NCI-H446 treated with DMSO at 0.1 percent for 48 hours (cell line): ENCODE results near the gene IZUMO1R.
"Not testable (repeated sequence)": the region's sequence is repeated elsewhere in the genome, so short reads cannot be mapped to it uniquely, and the experiment has no call there.

ENCODE experiments used
- DNase-seq: peaks from one replicate; lab custom pipeline; 2025; lab: John Stamatoyannopoulos, UW

The IZUMO1R gene

DNA sequence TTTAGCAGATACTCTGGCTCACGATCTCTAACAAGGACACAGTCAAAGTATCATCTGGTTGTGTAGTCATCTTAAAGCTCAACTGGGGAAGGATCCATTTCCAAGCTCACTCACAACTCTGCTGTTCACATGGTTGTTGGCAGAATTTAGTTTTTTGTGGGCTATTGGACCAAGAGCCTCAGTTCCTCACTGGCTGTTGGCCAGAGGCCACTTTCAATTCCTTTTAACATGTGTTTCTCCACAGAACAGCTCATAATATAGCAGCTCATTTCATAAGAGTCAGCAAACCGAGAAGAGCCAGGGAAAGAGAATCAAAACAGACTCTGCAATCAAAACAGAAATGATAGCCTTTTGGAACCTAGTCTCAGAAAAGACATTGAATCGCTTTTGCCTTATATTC lies 22.6 kb downstream of the IZUMO1R start:
- DNase-seq, result no peak

DNA sequence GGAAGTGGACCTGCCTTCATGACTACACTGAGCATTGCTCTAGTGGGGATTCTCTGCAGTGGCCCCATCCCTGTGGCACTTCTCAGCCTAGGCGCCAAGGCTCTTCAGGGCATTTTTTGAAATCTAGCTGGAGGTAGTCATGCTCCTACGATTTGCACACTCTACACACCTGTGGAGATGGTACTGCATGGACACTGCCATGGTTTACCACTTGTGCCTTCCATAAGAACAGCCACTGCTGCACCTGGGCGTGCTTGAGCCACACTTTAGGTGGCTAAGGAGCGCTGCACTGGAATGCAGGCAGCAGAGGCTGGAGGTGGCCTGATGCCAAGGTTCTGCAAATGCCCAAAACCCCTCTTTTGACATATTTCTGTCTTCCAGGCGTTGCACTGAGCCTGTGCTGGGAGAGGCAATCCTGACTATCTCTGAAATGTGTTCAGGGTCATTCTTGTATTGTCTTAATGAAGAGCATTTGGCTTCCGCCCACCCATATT lies 24.3 kb downstream of the IZUMO1R start:
- no peak for DNase-seq

DNA sequence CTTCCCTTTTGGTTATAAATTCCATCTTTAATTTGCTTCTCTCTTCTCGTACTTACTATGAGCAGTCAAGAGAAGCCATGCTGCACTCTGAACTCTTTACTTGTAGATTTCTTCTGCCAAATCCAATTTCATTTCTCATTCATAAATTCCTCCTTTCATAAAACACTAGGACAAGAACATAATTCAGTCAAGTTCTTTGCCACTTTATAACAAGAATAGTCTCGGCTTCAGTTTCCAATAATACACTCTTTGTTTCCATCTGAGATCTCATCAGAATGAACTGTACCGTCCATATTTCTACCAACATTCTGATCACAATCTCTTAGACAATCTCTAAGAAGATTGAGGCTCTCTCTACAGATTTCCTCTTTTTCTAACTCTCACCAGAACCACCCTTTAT lies 25.1 kb downstream of the IZUMO1R start:
- DNase-seq, result no peak

DNA sequence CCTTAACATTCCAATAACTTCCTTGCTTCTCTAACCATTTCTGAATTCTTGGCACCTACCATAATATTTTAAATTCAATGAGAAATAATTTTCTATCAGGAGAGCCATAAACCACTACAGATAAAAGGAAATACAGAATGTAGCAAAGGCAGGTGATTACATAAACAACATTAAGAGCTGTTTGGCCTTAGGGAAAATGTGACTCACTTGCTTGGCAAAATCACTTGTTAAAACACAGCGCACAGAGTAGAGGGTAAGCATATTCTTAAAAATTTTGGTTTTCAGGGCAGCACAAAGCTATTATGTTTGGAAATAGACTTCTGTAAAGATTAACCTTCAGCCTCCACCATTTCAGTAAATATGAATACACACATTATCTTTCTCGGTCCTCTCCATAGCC lies 26.4 kb downstream of the IZUMO1R start:
- DNase-seq, result no peak

DNA sequence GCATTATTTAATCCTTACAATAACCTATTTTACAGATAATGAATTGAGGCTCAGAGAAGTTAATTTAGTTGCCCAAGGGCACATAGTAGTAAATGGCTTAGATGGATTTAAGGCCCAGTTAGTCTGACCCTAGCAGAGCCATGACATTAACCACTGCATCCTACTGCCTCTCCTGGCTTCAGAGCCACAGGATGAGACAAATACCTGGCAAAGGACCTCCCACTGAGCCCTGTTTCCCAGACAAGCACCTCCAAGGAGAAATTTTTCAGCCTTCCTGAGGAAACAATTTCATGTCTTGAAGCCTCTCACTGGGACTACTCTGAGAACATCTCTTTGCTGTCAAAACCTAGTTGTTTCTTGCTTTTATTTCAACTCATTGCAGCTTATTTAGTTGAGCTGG lies 28.4 kb downstream of the IZUMO1R start:
- no peak for DNase-seq

DNA sequence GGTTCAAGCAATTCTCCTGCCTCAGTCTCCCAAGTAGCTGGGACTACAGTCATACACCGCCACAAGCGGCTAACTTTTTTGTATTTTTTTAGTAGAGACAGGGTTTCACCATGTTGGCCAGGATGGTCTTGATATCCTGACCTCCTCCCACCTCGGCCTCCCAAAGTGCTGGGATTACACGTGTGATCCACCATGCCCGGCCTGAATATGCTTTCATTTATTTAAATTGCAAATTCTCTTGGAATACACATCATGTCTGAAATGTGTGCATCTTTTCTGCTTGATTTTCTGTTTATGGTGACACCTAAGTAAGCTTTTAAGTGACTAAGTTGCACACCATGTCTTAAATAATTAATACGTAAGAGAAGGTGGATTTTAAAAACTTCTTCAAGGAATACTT lies 31.7 kb downstream of the IZUMO1R start:
- DNase-seq, result no peak

DNA sequence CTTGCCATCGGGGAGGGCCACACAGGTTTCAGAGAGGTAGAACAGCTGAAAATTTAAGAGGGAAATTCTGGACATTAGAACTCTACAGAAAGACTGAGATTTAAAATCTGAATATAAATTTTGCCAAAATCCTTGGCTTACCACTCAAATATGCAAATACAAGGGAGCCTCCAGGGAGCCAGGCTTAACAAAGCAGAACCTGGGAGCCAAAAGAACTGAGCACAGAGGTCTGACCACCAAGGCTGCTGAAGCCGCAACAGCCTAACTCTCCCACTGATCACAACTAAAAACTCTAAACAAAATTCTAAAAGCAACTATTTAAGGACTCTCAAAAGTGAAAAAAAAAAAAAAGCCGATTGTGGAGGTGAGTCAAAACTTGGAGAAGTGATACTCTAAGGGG lies 34.3 kb downstream of the IZUMO1R start:
- DNase-seq, result no peak

DNA sequence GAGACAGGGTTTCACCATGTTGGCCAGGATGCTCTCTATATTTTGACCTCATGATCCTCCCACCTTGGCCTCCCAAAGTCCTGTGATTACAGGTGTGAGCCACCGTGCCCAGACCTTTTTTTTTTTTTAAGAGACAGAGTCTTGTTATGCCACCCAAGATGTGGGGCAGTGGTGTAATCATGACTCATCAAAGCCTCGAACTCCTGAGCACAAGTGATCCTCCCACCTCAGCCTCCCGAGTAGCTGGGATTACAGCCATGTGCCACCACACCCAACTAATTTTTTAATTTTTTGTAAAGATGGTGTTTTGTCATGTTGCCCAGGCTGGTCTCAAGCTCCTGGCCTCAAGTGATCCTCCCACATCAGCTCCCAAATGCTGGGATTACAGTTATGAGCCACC lies 37.9 kb downstream of the IZUMO1R start:
- no peak for DNase-seq

DNA sequence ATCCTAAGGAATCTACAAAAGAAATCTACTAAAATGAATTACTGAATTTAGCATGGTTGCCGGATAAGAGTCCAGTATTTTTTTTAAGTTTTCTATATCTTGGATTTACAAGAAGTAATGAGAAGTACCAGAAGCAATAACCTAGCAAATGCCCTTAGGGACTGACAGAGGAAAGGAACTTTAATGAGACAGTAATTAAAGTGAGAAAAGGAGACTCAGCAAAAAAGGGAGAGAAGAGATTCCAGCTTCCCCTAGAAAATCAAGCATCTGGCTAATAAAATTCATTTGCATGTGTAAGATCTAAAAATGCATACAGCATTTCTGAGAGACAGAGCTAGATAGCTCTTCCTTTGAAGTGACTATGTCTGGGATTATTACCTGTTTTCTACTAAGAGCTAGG lies 39.1 kb downstream of the IZUMO1R start:
- no peak for DNase-seq

DNA sequence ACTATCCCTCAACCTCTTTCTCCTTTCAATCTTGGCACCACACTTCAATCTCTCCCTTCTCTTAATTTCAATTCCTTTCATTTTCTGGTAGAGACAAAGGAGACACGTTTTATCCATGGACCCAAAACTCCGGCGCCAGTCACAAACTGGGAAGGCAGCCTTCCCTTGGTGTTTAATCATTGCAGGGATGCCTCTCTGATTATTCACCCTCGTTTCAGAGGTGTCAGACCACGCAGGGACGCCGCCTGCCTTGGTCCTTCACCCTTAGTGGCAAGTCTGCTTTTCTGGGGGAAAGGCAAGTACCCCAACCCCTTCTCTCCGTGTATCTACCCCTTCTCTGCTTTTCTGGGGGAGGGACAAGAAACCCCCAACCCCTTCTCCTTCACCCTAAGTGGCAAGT lies 41.9 kb downstream of the IZUMO1R start:
- DNase-seq, result not testable (repeated sequence)

DNA sequence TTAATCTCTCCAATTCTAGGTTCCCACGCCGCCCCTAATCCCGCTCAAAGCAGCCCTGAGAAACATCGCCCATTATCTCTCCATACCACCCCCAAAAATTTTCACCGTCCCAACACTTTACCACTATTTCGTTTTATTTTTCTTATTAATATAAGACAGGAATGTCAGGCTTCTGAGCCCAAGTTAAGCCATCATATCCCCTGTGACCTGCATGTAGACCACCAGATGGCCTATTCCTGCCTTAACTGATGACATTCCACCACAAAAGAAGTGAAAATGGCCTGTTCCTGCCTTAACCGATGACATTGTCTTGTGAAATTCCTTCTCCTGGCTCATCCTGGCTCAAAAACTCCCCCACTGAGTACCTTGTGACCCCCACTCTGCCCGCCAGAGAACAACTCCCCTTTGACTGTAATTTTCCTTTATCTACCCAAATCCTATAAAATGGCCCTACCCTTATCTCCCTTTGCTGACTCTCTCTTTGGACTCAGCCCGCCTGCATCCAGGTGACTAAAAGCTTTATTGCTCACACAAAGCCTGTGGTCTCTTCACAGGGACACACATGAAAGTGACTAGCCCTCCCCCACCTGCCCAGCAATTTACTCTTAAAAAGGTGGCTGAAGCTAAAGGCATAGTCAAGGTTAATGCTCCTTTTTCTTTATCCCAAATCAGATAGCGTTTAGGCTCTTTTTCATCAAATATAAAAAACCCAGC lies 46.6 kb downstream of the IZUMO1R start:
- not testable (repeated sequence) for DNase-seq
